GM12878 (cell line): ENCODE results near the gene NSUN7. TPM values are rescaled to one million over a fixed set of nuclear protein-coding genes. Genes with fewer than 3 reads are reported as not detected.

Experiments used
- BCLAF1 ChIP-seq: fragments of 450-650 bp; IDR thresholded peaks from 2 replicates; pipeline ENCODE4 v1.6.1; 2017; ENCODE audit warnings: antibody characterized with exemption, mild to moderate bottlenecking, moderate library complexity
- CTCF ChIP-seq, 3 experiments: IDR thresholded peaks in 2 of 3; conservative IDR thresholded peaks in 1 of 3; 2 replicates each; pipeline ENCODE4 v1.5.1; 2011; ENCODE audit warnings: low read depth in 3 of 3, low read length in 3 of 3, mild to moderate bottlenecking in 3 of 3, control low read depth in 2 of 3, moderate library complexity in 2 of 3, inconsistent platforms in 1 of 3, mixed read lengths in 1 of 3; ENCODE audit not compliant: control insufficient read depth in 2 of 3, insufficient read depth in 1 of 3; ENCODE audit errors: extremely low read depth in 1 of 3
- ESRRA ChIP-seq: IDR thresholded peaks from 2 replicates; pipeline ENCODE4 v1.6.1; 2012; ENCODE audit warnings: mild to moderate bottlenecking, low read length, improper control_type of control experiment
- FOXM1 ChIP-seq: IDR thresholded peaks from 2 replicates; pipeline ENCODE4 v1.6.1; 2012; ENCODE audit warnings: low read depth, mild to moderate bottlenecking, inconsistent platforms, low read length, moderate library complexity
- NFYB ChIP-seq: IDR thresholded peaks from 2 replicates; pipeline ENCODE4 v1.6.1; 2011; ENCODE audit warnings: low read depth, mild to moderate bottlenecking, low read length, improper control_type of control experiment, moderate library complexity; ENCODE audit not compliant: insufficient read depth
- RB1 ChIP-seq: fragments of 450-650 bp; formaldehyde crosslinking; IDR thresholded peaks from 2 replicates; pipeline ENCODE4 v1.6.1; 2017; ENCODE audit warnings: mild to moderate bottlenecking, borderline replicate concordance
- RUNX3 ChIP-seq: IDR thresholded peaks from 2 replicates; pipeline ENCODE4 v1.6.1; 2012; ENCODE audit warnings: low read length, inconsistent platforms
- SKIL ChIP-seq: fragments of 450-650 bp; IDR thresholded peaks from 2 replicates; pipeline ENCODE4 v1.6.1; 2017; ENCODE audit warnings: mild to moderate bottlenecking, low read depth, inconsistent platforms; ENCODE audit not compliant: poor library complexity, severe bottlenecking
- YBX1 ChIP-seq: fragments of 450-650 bp; IDR thresholded peaks from 2 replicates; pipeline ENCODE4 v1.6.1; 2016; ENCODE audit warnings: antibody characterized with exemption
- YY1 ChIP-seq: IDR thresholded peaks from 2 replicates; pipeline ENCODE4 v1.6.1; 2011; ENCODE audit warnings: low read depth, mild to moderate bottlenecking, low read length
- polyA plus RNA-seq, 11 experiments: library from polyadenylated mRNA; depleted of rRNA in 4 of 11; unstranded in 6 of 11; stranded (reverse) in 5 of 11; fragments of >200 nt; fragmentation: Nextera tagmentation in 4 of 11; fragmentation: Illumina TruSeq in 1 of 11; extraction: Ambion mirVana in 4 of 11; extraction: Trizol in 1 of 11; gene quantifications; 1 replicate in 1 of 11; 2 replicates in 10 of 11; pipeline versions ENCODE4 v1.2.1 to v1.2.3, GENCODE V29; 2011 to 2016; ENCODE audit warnings: inconsistent platforms in 2 of 11, missing spikeins in 2 of 11, low read depth in 1 of 11
- total RNA-seq, 4 experiments: library from RNA; depleted of rRNA in 3 of 4; stranded (reverse); fragments of >200 nt in 3 of 4; fragmentation: Illumina TruSeq in 1 of 4; extraction: Trizol in 1 of 4; gene quantifications; 2 replicates each; pipeline versions ENCODE4 v1.2.1 to v1.2.3, GENCODE V29; 2013 to 2021

Gene NSUN7
- total and polyA plus RNA-seq, 10 of the 15 experiments (the other 5 are each of a cell fraction or from before 2014, with no cell fraction given): 0.02 to 0.21 (median 0.15) TPM; not detected in 3

GRCh38 chr4:40719008-40719623, 30.6 kb upstream of the NSUN7 start (continued):
- TF ChIP-seq BCLAF1 (no peak), NFYB (0 out of 2 replicates have a peak, but pooled peaks have one; percentile 54), YY1 (0 out of 2 replicates have a peak, but pooled peaks have one; percentile 18), RB1 (0 out of 2 replicates have a peak, but pooled peaks have one; percentile 58), ESRRA (no peak), CTCF (IDR thresholded peaks at IDR 0.05 in 2 of 3, conservative IDR thresholded peaks at IDR 0.05 in 1 of 3; ENCODE audit: control insufficient read depth in 2 of 3, extremely low read depth in 1 of 3, insufficient read depth in 1 of 3, low read depth in 3 of 3, low read length in 3 of 3) (peak; percentile 73 to 91 (median 87)), YBX1 (no peak), SKIL (peak; percentile 47), FOXM1 (no peak; the same call in 1 of the 2 replicates), RUNX3 (peak; percentile 19; the same call in 1 of the 2 replicates)
